OCI-LY3 (cell line): ENCODE results near the gene USP46.

Experiments used
- H2AFZ ChIP-seq: fragments of 200-600, 300-600 bp; shearing (Covaris generic); 2 replicates; pipeline ENCODE4 v1.6.0; 2014; ENCODE audit warnings: antibody characterized with exemption, low read depth, low read length
- H3K27ac ChIP-seq: fragments of 200-600, 300-600 bp; sonication (generic); 2 replicates; pipeline ENCODE4 v1.5.1; 2014; ENCODE audit warnings: mild to moderate bottlenecking, low read length, moderate library complexity, mixed read lengths
- H3K27me3 ChIP-seq: fragments of 200-600, 300-600 bp; sonication (generic); 2 replicates; pipeline ENCODE4 v1.6.1; 2014; ENCODE audit warnings: low read depth, low read length, mixed read lengths
- H3K36me3 ChIP-seq: fragments of 200-600, 300-600 bp; sonication (generic); replicated peaks from 2 replicates; pipeline ENCODE3; 2014; ENCODE audit warnings: low read depth, low read length, mixed read lengths
- H3K4me1 ChIP-seq: fragments of 300-600, 200-600 bp; sonication (generic); 2 replicates; pipeline ENCODE4 v1.6.1; 2014; ENCODE audit warnings: low read length, mixed read lengths
- H3K4me2 ChIP-seq: fragments of 200-600, 300-600 bp; sonication (generic); 2 replicates; pipeline ENCODE4 v1.6.1; 2014; ENCODE audit warnings: low read length, mixed read lengths
- H3K4me3 ChIP-seq: fragments of 300-600, 200-600 bp; sonication (generic); 2 replicates; pipeline ENCODE4 v1.5.1; 2014; ENCODE audit warnings: antibody characterized with exemption, mild to moderate bottlenecking, low read length, moderate library complexity
- H3K79me2 ChIP-seq: fragments of 300-600, 200-600 bp; shearing (Covaris generic); 2 replicates; pipeline ENCODE4 v1.6.1; 2014; ENCODE audit warnings: mild to moderate bottlenecking, low read length, mixed read lengths
- H3K9ac ChIP-seq: fragments of 300-600, 200-600 bp; shearing (Covaris generic); 2 replicates; pipeline ENCODE4 v1.6.0; 2014; ENCODE audit warnings: mild to moderate bottlenecking, low read length, moderate library complexity
- H3K9me3 ChIP-seq: fragments of 200-600, 300-600 bp; shearing (Covaris generic); 2 replicates; pipeline ENCODE4 v1.6.1; 2014; ENCODE audit warnings: low read length, mixed read lengths; ENCODE audit not compliant: insufficient read depth
- H4K20me1 ChIP-seq: fragments of 200-600, 300-600 bp; sonication (generic); 2 replicates; pipeline ENCODE4 v1.6.1; 2016; ENCODE audit warnings: low read length, mixed read lengths; ENCODE audit not compliant: insufficient read depth
- CTCF ChIP-seq: fragments of 200-600, 300-600 bp; sonication (generic); IDR thresholded peaks from 2 replicates; pipeline ENCODE4 v1.5.1; 2014; ENCODE audit warnings: antibody characterized with exemption, low read length, low read depth
- EZH2phosphoT487 ChIP-seq: fragments of 200-600 bp; shearing (Covaris generic); IDR thresholded peaks from 2 replicates; pipeline ENCODE4 v1.6.1; 2018; ENCODE audit warnings: antibody characterized with exemption, mixed run types, low read depth

USP46 gene

GRCh38 chr4:52555356-52555716, 103.8 kb downstream of the USP46 start:
- TF ChIP-seq EZH2phosphoT487 (no peak), CTCF (no peak)
- H4K20me1 ChIP-seq, result no peaks in the 10 kb centered on the region
- H3K4me3 ChIP-seq, result no peak overlapping the region
- no peaks in the 10 kb centered on the region for H3K27me3 ChIP-seq
- no peak overlapping the region for H2AFZ ChIP-seq
- no peak overlapping the region for H3K9ac ChIP-seq
- H3K27ac ChIP-seq, result no peak overlapping the region
- H3K36me3 ChIP-seq, result no peaks in the 10 kb centered on the region
- no peak overlapping the region for H3K4me2 ChIP-seq
- H3K4me1 ChIP-seq, result no peaks in the 10 kb centered on the region
- H3K79me2 ChIP-seq, result no peaks in the 10 kb centered on the region
- no peaks in the 10 kb centered on the region for H3K9me3 ChIP-seq

GRCh38 chr4:52554612-52555355, 104.3 kb downstream of the USP46 start:
- Histone ChIP-seq H3K4me3 (no peak overlapping the region), H3K27ac (no peak overlapping the region), H3K4me1 (no peaks in the 10 kb centered on the region), H3K4me2 (no peak overlapping the region), H3K27me3 (no peaks in the 10 kb centered on the region), H3K9ac (no peak overlapping the region), H3K79me2 (no peaks in the 10 kb centered on the region), H3K9me3 (no peaks in the 10 kb centered on the region), H4K20me1 (no peaks in the 10 kb centered on the region), H3K36me3 (no peaks in the 10 kb centered on the region), H2AFZ (no peak overlapping the region)
- TF ChIP-seq CTCF, result no peak
- TF ChIP-seq EZH2phosphoT487, result no peak

- H3K27ac ChIP-seq, result no peak overlapping the region
- H3K4me3 ChIP-seq, result no peak overlapping the region
- H3K9ac ChIP-seq, result no peak overlapping the region
- H3K79me2 ChIP-seq, result no peaks in the 10 kb centered on the region
- 0 out of 2 replicates have a peak, but pooled peaks cover 3% of the 10 kb centered on the region for H3K27me3 ChIP-seq
- no peaks in the 10 kb centered on the region for H4K20me1 ChIP-seq
- no peak overlapping the region for H2AFZ ChIP-seq
- no peaks in the 10 kb centered on the region for H3K4me1 ChIP-seq
- H3K9me3 ChIP-seq, result no peaks in the 10 kb centered on the region
- TF ChIP-seq CTCF, result no peak
- no peak for TF ChIP-seq EZH2phosphoT487
- no peaks in the 10 kb centered on the region for H3K36me3 ChIP-seq
- H3K4me2 ChIP-seq, result no peak overlapping the region
Observed at GRCh38 chr4:52552778-52553177, 106.3 kb downstream of the USP46 start.

- no peak overlapping the region for H3K4me3 ChIP-seq
- no peaks in the 10 kb centered on the region for H3K9me3 ChIP-seq
- H3K27me3 ChIP-seq, result peaks cover 11% of the 10 kb centered on the region; the same call in 1 of the 2 replicates
- no peaks in the 10 kb centered on the region for H3K36me3 ChIP-seq
- no peaks in the 10 kb centered on the region for H3K4me1 ChIP-seq
- H3K4me2 ChIP-seq, result no peak overlapping the region
- H2AFZ ChIP-seq, result no peak overlapping the region
- no peak overlapping the region for H3K9ac ChIP-seq
- TF ChIP-seq EZH2phosphoT487 (no peak), CTCF (no peak)
- no peaks in the 10 kb centered on the region for H4K20me1 ChIP-seq
- H3K27ac ChIP-seq, result no peak overlapping the region
- no peaks in the 10 kb centered on the region for H3K79me2 ChIP-seq
Observed at GRCh38 chr4:52551487-52551886, 107.6 kb downstream of the USP46 start.
